ENCODE measurements around the gene ST6GALNAC6. TPM values are rescaled to one million over a fixed set of nuclear protein-coding genes. Genes with fewer than 3 reads are reported as not detected.

Gene ST6GALNAC6
- total RNA-seq, 1 experiment from 2014 or later = 24.5 TPM

DNA sequence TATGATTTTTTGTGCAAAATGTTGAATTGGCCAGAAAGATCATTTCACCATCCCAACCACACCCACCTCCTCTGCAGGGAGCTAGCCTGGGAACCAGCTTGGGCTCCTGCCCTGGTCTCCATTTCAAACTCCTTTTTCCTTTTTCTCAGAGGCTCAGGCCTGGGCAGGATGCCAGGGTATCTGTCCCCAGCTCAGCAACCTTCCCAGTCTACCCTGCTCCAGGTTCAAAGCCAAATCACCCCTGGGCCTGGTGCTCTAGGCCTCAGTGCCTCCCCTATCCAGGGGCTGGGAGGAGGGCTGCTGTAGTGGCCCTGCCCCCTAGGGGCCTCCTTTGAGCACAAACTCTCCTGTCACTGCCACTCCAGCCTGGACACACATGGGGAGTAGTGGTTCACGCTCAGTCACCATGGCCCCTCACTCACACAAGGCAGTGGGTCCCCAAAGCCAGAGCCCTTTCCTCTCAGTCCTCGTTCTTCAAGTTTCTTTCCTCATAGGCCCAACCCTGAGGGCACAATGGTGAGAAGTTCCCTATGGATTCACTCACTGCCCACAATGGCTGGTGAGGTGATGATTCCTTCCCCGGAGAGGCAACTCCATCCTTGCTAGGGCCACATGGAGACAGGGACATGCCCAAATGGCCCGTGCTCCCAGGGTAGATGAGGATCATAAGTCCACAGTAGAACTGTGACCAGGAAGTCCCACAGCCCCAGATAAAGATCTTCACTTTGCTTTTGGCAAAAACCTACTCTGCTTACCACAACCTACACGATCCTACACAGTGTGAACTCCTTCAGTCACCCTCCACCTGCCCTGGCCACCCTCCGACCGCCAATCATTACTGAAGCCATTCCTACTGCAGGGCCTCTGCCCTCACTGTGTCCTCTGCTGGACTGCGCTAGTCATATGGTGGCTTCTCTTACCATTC, 19.0 kb upstream of the ST6GALNAC6 start:
- TF ChIP-seq EGR1 (IDR thresholded peaks at IDR 0.05; ENCODE audit: low read depth) = no peak
- no peak for TF ChIP-seq SIN3A (IDR thresholded peaks at IDR 0.05; ENCODE audit: low read depth)
- no peak for TF ChIP-seq EZH2phosphoT487 (IDR thresholded peaks at IDR 0.05; ENCODE audit: borderline replicate concordance)
- TF ChIP-seq YY1 (IDR thresholded peaks at IDR 0.05; ENCODE audit: extremely low read depth, insufficient replicate concordance, low read depth, low read length) = no peak
- no peak for TF ChIP-seq POLR2A (IDR thresholded peaks at IDR 0.05; ENCODE audit: borderline replicate concordance, extremely low read depth, insufficient read depth, insufficient read length)
- TF ChIP-seq, protein P1, sequence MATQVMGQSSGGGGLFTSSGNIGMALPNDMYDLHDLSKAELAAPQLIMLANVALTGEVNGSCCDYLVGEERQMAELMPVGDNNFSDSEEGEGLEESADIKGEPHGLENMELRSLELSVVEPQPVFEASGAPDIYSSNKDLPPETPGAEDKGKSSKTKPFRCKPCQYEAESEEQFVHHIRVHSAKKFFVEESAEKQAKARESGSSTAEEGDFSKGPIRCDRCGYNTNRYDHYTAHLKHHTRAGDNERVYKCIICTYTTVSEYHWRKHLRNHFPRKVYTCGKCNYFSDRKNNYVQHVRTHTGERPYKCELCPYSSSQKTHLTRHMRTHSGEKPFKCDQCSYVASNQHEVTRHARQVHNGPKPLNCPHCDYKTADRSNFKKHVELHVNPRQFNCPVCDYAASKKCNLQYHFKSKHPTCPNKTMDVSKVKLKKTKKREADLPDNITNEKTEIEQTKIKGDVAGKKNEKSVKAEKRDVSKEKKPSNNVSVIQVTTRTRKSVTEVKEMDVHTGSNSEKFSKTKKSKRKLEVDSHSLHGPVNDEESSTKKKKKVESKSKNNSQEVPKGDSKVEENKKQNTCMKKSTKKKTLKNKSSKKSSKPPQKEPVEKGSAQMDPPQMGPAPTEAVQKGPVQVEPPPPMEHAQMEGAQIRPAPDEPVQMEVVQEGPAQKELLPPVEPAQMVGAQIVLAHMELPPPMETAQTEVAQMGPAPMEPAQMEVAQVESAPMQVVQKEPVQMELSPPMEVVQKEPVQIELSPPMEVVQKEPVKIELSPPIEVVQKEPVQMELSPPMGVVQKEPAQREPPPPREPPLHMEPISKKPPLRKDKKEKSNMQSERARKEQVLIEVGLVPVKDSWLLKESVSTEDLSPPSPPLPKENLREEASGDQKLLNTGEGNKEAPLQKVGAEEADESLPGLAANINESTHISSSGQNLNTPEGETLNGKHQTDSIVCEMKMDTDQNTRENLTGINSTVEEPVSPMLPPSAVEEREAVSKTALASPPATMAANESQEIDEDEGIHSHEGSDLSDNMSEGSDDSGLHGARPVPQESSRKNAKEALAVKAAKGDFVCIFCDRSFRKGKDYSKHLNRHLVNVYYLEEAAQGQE (IDR thresholded peaks at IDR 0.05; ENCODE audit: low read depth) = no peak
- no peak for TF ChIP-seq SP1 (IDR thresholded peaks at IDR 0.05; ENCODE audit: low read depth)
- TF ChIP-seq ZFX (IDR thresholded peaks at IDR 0.05) = peak; percentile 64; the same call in 1 of the 2 replicates
- no peak for TF ChIP-seq CBX3 (IDR thresholded peaks at IDR 0.05; ENCODE audit: low read depth)
- TF ChIP-seq, protein P2, sequence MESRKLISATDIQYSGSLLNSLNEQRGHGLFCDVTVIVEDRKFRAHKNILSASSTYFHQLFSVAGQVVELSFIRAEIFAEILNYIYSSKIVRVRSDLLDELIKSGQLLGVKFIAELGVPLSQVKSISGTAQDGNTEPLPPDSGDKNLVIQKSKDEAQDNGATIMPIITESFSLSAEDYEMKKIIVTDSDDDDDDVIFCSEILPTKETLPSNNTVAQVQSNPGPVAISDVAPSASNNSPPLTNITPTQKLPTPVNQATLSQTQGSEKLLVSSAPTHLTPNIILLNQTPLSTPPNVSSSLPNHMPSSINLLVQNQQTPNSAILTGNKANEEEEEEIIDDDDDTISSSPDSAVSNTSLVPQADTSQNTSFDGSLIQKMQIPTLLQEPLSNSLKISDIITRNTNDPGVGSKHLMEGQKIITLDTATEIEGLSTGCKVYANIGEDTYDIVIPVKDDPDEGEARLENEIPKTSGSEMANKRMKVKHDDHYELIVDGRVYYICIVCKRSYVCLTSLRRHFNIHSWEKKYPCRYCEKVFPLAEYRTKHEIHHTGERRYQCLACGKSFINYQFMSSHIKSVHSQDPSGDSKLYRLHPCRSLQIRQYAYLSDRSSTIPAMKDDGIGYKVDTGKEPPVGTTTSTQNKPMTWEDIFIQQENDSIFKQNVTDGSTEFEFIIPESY (IDR thresholded peaks at IDR 0.05; ENCODE audit: extremely low read depth, insufficient replicate concordance, low read length) = no peak
- no peak for TF ChIP-seq JUND (IDR thresholded peaks at IDR 0.05)
- TF ChIP-seq, protein P3, sequence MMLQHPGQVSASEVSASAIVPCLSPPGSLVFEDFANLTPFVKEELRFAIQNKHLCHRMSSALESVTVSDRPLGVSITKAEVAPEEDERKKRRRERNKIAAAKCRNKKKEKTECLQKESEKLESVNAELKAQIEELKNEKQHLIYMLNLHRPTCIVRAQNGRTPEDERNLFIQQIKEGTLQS (IDR thresholded peaks at IDR 0.05) = no peak
- no peak for TF ChIP-seq CEBPB (IDR thresholded peaks at IDR 0.05; ENCODE audit: low read depth)
- no peak for TF ChIP-seq FOSL1 (IDR thresholded peaks at IDR 0.05; ENCODE audit: low read depth)
- TF ChIP-seq, protein P4, sequence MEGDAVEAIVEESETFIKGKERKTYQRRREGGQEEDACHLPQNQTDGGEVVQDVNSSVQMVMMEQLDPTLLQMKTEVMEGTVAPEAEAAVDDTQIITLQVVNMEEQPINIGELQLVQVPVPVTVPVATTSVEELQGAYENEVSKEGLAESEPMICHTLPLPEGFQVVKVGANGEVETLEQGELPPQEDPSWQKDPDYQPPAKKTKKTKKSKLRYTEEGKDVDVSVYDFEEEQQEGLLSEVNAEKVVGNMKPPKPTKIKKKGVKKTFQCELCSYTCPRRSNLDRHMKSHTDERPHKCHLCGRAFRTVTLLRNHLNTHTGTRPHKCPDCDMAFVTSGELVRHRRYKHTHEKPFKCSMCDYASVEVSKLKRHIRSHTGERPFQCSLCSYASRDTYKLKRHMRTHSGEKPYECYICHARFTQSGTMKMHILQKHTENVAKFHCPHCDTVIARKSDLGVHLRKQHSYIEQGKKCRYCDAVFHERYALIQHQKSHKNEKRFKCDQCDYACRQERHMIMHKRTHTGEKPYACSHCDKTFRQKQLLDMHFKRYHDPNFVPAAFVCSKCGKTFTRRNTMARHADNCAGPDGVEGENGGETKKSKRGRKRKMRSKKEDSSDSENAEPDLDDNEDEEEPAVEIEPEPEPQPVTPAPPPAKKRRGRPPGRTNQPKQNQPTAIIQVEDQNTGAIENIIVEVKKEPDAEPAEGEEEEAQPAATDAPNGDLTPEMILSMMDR (IDR thresholded peaks at IDR 0.05 in 2 of 3, conservative IDR thresholded peaks at IDR 0.05 in 1 of 3; ENCODE audit: borderline replicate concordance in 1 of 3, insufficient read depth in 1 of 3, low read depth in 2 of 3, low read length in 2 of 3) = peak in 2 of 3 experiments; percentile 46 to 48; a peak in 3 of 6 replicates
- peak; percentile 23 for TF ChIP-seq TCF7L2 (IDR thresholded peaks at IDR 0.05; ENCODE audit: borderline replicate concordance, extremely low read depth, insufficient read depth, insufficient read length)
- TF ChIP-seq, protein P5, sequence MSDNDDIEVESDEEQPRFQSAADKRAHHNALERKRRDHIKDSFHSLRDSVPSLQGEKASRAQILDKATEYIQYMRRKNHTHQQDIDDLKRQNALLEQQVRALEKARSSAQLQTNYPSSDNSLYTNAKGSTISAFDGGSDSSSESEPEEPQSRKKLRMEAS (IDR thresholded peaks at IDR 0.05) = no peak
- Histone ChIP-seq H3K27ac (ENCODE audit: low read depth, low read length) (peak overlapping the region; percentile 96), H3K9me3 (ENCODE audit: control insufficient read depth in 1 of 2, insufficient read depth in 1 of 2, low read depth in 1 of 2, low read length in 2 of 2) (no peaks in the 10 kb centered on the region), H3K9me2 (ENCODE audit: insufficient read depth) (no peaks in the 10 kb centered on the region), H4K20me1 (ENCODE audit: insufficient read depth) (no peaks in the 10 kb centered on the region), H3K4me1 (ENCODE audit: control insufficient read depth in 1 of 2, insufficient read depth in 2 of 2, low read length in 2 of 2) (peaks cover 52 to 79% of the 10 kb centered on the region in 2 experiments), H3K4me2 (ENCODE audit: low read length) (peak overlapping the region; percentile 79), H3K36me3 (ENCODE audit: control insufficient read depth in 1 of 2, insufficient read depth in 2 of 2, low read length in 2 of 2) (peaks cover 0 to 7% of the 10 kb centered on the region in 2 experiments; a peak in 2 of 4 replicates), H3K9ac (ENCODE audit: low read length) (peak overlapping the region; percentile 68), H3K79me2 (ENCODE audit: insufficient read depth, low read length) (peaks cover 16% of the 10 kb centered on the region), H2AFZ (ENCODE audit: low read depth, low read length, poor library complexity, severe bottlenecking) (no peak overlapping the region), H3K4me3 (replicated peaks in 1 of 2; ENCODE audit: low read depth in 1 of 2, low read length in 2 of 2) (peak overlapping the region in 1 of 2 experiments; percentile 37; a peak in 2 of 4 replicates), H3K27me3 (ENCODE audit: insufficient read depth, low read length) (no peaks in the 10 kb centered on the region)
- POLR2A ChIA-PET = interaction anchor here (0.6 to 1.8 kb wide), 8 partner anchors 15 to 184 kb away, joined by 3 to 6 read pairs (median 4); partner anchors contain the start of genes SLC25A25 and TOR2A
- RAD21 ChIA-PET (ENCODE audit: low non-redundant PET in 1 of 2, low total read pairs in 2 of 2, uncharacterized antibody in 2 of 2, unreplicated experiment in 2 of 2) = interaction anchor here in 1 of 2 experiments (0.6 to 0.9 kb wide), 2 partner anchors 9 to 184 kb away, joined by 4 to 5 read pairs; partner anchors contain the start of gene TOR2A
- peak; percentile 25 for ATAC-seq
- BruUV-seq (replicated peaks) = no TSS peak
- intact Hi-C loops (cut with micrococcal nuclease) = loop anchor here (2.0 to 5.0 kb wide), 3 partner anchors 116 to 356 kb away; partner anchors contain the start of genes CDK9 and FPGS
- CTCF ChIA-PET = interaction anchor here (0.8 to 1.9 kb wide), 7 partner anchors 41 to 340 kb away, joined by 3 to 14 read pairs (median 3); partner anchors contain the start of genes AK1 and TOR2A
- no peak for DNase-seq (ENCODE audit: low read depth, low spot score)
